ENCODE data around the gene ZNF837.
A peak's percentile ranks its signal among the peaks of the same experiment; 100 is the strongest.

Gene ZNF837

GRCh38 chr19:58388175-58388526, 7.3 kb upstream of the ZNF837 start:
- ChIA-PET POLR2A (interaction anchor here (1.4 kb wide), 1 partner anchor 11 kb away, joined by 5 read pairs; no protein-coding TSS in a partner anchor), CTCF (no interaction called here)
- TF ChIP-seq CTCF (IDR thresholded peaks at IDR 0.05; ENCODE audit: control extremely low read depth, extremely low read depth, low read depth, missing control alignments), result no peak
- no peak for DNase-seq (ENCODE audit: extremely low spot score)

GRCh38 chr19:58387338-58388174, 6.7 kb upstream of the ZNF837 start:
- POLR2A ChIA-PET, result interaction anchor here (0.5 to 1.4 kb wide), 3 partner anchors 12 to 25 kb away, joined by 3 to 5 read pairs (median 3); partner anchors contain the start of gene ZNF497
- no peak for DNase-seq (ENCODE audit: extremely low spot score)
- CTCF ChIA-PET, result no interaction called here
- peak; percentile 13 for TF ChIP-seq CTCF (IDR thresholded peaks at IDR 0.05; ENCODE audit: control extremely low read depth, extremely low read depth, low read depth, missing control alignments)

- CTCF ChIA-PET, result no interaction called here
- no peak for TF ChIP-seq CTCF (IDR thresholded peaks at IDR 0.05; ENCODE audit: control extremely low read depth, extremely low read depth, low read depth, missing control alignments)
- DNase-seq (ENCODE audit: extremely low spot score), result peak; percentile 100
- POLR2A ChIA-PET, result interaction anchor here (1.0 kb wide), 1 partner anchor 24 kb away, joined by 3 read pairs; the partner anchor contains the start of gene ZNF497
Observed at GRCh38 chr19:58386576-58387337, 5.9 kb upstream of the ZNF837 start, which contains the start of gene RPS5. Gene RPS5, plus strand, starts transcription at chr19:58387269. Its CDS starts 869 bp downstream, at chr19:58388138.

GRCh38 chr19:58385891-58386575, 5.2 kb upstream of the ZNF837 start:
- POLR2A ChIA-PET, result no interaction called here
- TF ChIP-seq CTCF (IDR thresholded peaks at IDR 0.05; ENCODE audit: control extremely low read depth, extremely low read depth, low read depth, missing control alignments), result no peak
- CTCF ChIA-PET, result no interaction called here
- DNase-seq (ENCODE audit: extremely low spot score), result no peak

GRCh38 chr19:58385313-58385890, 4.6 kb upstream of the ZNF837 start:
- ChIA-PET CTCF (no interaction called here), POLR2A (no interaction called here)
- no peak for TF ChIP-seq CTCF (IDR thresholded peaks at IDR 0.05; ENCODE audit: control extremely low read depth, extremely low read depth, low read depth, missing control alignments)
- DNase-seq (ENCODE audit: extremely low spot score), result no peak

Data from GM10248 (cell line).